ENCODE results near the gene DGKA.

Gene DGKA

GRCh38 chr12:55931780-55932550, 1.0 kb downstream of the DGKA start:
- H3K9me3 ChIP-seq (ENCODE audit: control insufficient read depth, insufficient read depth, low read length): no peaks in the 10 kb centered on the region
- H3K4me3 ChIP-seq (ENCODE audit: low read depth, low read length): peak overlapping the region; percentile 60
- H3K9ac ChIP-seq (ENCODE audit: low read depth, low read length): no peak overlapping the region
- H3K27me3 ChIP-seq (ENCODE audit: control insufficient read depth, insufficient read depth, low read length): peaks cover 20% of the 10 kb centered on the region
- H3K4me1 ChIP-seq (ENCODE audit: control insufficient read depth, insufficient read depth, low read length): peaks cover 17% of the 10 kb centered on the region
- H3K27ac ChIP-seq (ENCODE audit: low read depth, low read length): no peak overlapping the region
- H3K36me3 ChIP-seq (ENCODE audit: control insufficient read depth, insufficient read depth, low read length): no peaks in the 10 kb centered on the region

- Histone ChIP-seq H3K27me3 (ENCODE audit: control insufficient read depth, insufficient read depth, low read length) (peaks cover 20% of the 10 kb centered on the region), H3K4me3 (ENCODE audit: low read depth, low read length) (peak overlapping the region; percentile 60), H3K27ac (ENCODE audit: low read depth, low read length) (no peak overlapping the region), H3K9me3 (ENCODE audit: control insufficient read depth, insufficient read depth, low read length) (no peaks in the 10 kb centered on the region), H3K9ac (ENCODE audit: low read depth, low read length) (no peak overlapping the region), H3K4me1 (ENCODE audit: control insufficient read depth, insufficient read depth, low read length) (peaks cover 17% of the 10 kb centered on the region), H3K36me3 (ENCODE audit: control insufficient read depth, insufficient read depth, low read length) (no peaks in the 10 kb centered on the region)
These were observed 1.6 kb downstream of the DGKA start for GRCh38 chr12:55932551-55932910.

GRCh38 chr12:55933169-55933798, 2.3 kb downstream of the DGKA start:
- Histone ChIP-seq H3K27me3 (ENCODE audit: control insufficient read depth, insufficient read depth, low read length) (peaks cover 20% of the 10 kb centered on the region), H3K4me1 (ENCODE audit: control insufficient read depth, insufficient read depth, low read length) (peaks cover 17% of the 10 kb centered on the region), H3K9ac (ENCODE audit: low read depth, low read length) (no peak overlapping the region), H3K4me3 (ENCODE audit: low read depth, low read length) (no peak overlapping the region; the same call in 1 of the 2 replicates), H3K27ac (ENCODE audit: low read depth, low read length) (no peak overlapping the region), H3K36me3 (ENCODE audit: control insufficient read depth, insufficient read depth, low read length) (no peaks in the 10 kb centered on the region), H3K9me3 (ENCODE audit: control insufficient read depth, insufficient read depth, low read length) (no peaks in the 10 kb centered on the region)

- H3K4me3 ChIP-seq (ENCODE audit: low read depth, low read length): no peak overlapping the region
- H3K4me1 ChIP-seq (ENCODE audit: control insufficient read depth, insufficient read depth, low read length): peaks cover 17% of the 10 kb centered on the region
- peaks cover 20% of the 10 kb centered on the region for H3K27me3 ChIP-seq (ENCODE audit: control insufficient read depth, insufficient read depth, low read length)
- H3K9ac ChIP-seq (ENCODE audit: low read depth, low read length): no peak overlapping the region
- H3K27ac ChIP-seq (ENCODE audit: low read depth, low read length): no peak overlapping the region
- H3K36me3 ChIP-seq (ENCODE audit: control insufficient read depth, insufficient read depth, low read length): no peaks in the 10 kb centered on the region
- H3K9me3 ChIP-seq (ENCODE audit: control insufficient read depth, insufficient read depth, low read length): no peaks in the 10 kb centered on the region
These were observed 3.1 kb downstream of the DGKA start for GRCh38 chr12:55933799-55934742.

GRCh38 chr12:55934773-55935172, 3.8 kb downstream of the DGKA start:
- H3K36me3 ChIP-seq (ENCODE audit: control insufficient read depth, insufficient read depth, low read length): no peaks in the 10 kb centered on the region
- H3K9ac ChIP-seq (ENCODE audit: low read depth, low read length): no peak overlapping the region
- H3K4me1 ChIP-seq (ENCODE audit: control insufficient read depth, insufficient read depth, low read length): peaks cover 18% of the 10 kb centered on the region
- no peaks in the 10 kb centered on the region for H3K9me3 ChIP-seq (ENCODE audit: control insufficient read depth, insufficient read depth, low read length)
- H3K27me3 ChIP-seq (ENCODE audit: control insufficient read depth, insufficient read depth, low read length): peaks cover 20% of the 10 kb centered on the region
- H3K27ac ChIP-seq (ENCODE audit: low read depth, low read length): no peak overlapping the region
- H3K4me3 ChIP-seq (ENCODE audit: low read depth, low read length): no peak overlapping the region

- Histone ChIP-seq H3K4me1 (ENCODE audit: control insufficient read depth, insufficient read depth, low read length) (peaks cover 18% of the 10 kb centered on the region), H3K9ac (ENCODE audit: low read depth, low read length) (no peak overlapping the region), H3K27ac (ENCODE audit: low read depth, low read length) (no peak overlapping the region), H3K9me3 (ENCODE audit: control insufficient read depth, insufficient read depth, low read length) (no peaks in the 10 kb centered on the region), H3K27me3 (ENCODE audit: control insufficient read depth, insufficient read depth, low read length) (peaks cover 20% of the 10 kb centered on the region), H3K36me3 (ENCODE audit: control insufficient read depth, insufficient read depth, low read length) (no peaks in the 10 kb centered on the region), H3K4me3 (ENCODE audit: low read depth, low read length) (no peak overlapping the region)
These were observed 4.8 kb downstream of the DGKA start for GRCh38 chr12:55935738-55936151.

GRCh38 chr12:55937981-55938380, 7.0 kb downstream of the DGKA start:
- peaks cover 5% of the 10 kb centered on the region for H3K4me1 ChIP-seq (ENCODE audit: control insufficient read depth, insufficient read depth, low read length)
- peaks cover 9% of the 10 kb centered on the region for H3K27me3 ChIP-seq (ENCODE audit: control insufficient read depth, insufficient read depth, low read length)
- H3K9me3 ChIP-seq (ENCODE audit: control insufficient read depth, insufficient read depth, low read length): no peaks in the 10 kb centered on the region
- H3K4me3 ChIP-seq (ENCODE audit: low read depth, low read length): no peak overlapping the region
- no peak overlapping the region for H3K9ac ChIP-seq (ENCODE audit: low read depth, low read length)
- no peak overlapping the region for H3K27ac ChIP-seq (ENCODE audit: low read depth, low read length)
- H3K36me3 ChIP-seq (ENCODE audit: control insufficient read depth, insufficient read depth, low read length): no peaks in the 10 kb centered on the region

GRCh38 chr12:55938826-55939501, 8.0 kb downstream of the DGKA start:
- Histone ChIP-seq H3K4me3 (ENCODE audit: low read depth, low read length) (no peak overlapping the region), H3K9me3 (ENCODE audit: control insufficient read depth, insufficient read depth, low read length) (no peaks in the 10 kb centered on the region), H3K36me3 (ENCODE audit: control insufficient read depth, insufficient read depth, low read length) (no peaks in the 10 kb centered on the region), H3K9ac (ENCODE audit: low read depth, low read length) (no peak overlapping the region), H3K4me1 (ENCODE audit: control insufficient read depth, insufficient read depth, low read length) (peaks cover 3% of the 10 kb centered on the region; the same call in 1 of the 2 replicates), H3K27ac (ENCODE audit: low read depth, low read length) (no peak overlapping the region), H3K27me3 (ENCODE audit: control insufficient read depth, insufficient read depth, low read length) (no peaks in the 10 kb centered on the region)

- H3K9ac ChIP-seq (ENCODE audit: low read depth, low read length): no peak overlapping the region
- peaks cover 3% of the 10 kb centered on the region; the same call in 1 of the 2 replicates for H3K4me1 ChIP-seq (ENCODE audit: control insufficient read depth, insufficient read depth, low read length)
- no peak overlapping the region for H3K4me3 ChIP-seq (ENCODE audit: low read depth, low read length)
- H3K27ac ChIP-seq (ENCODE audit: low read depth, low read length): no peak overlapping the region
- no peaks in the 10 kb centered on the region for H3K27me3 ChIP-seq (ENCODE audit: control insufficient read depth, insufficient read depth, low read length)
- H3K9me3 ChIP-seq (ENCODE audit: control insufficient read depth, insufficient read depth, low read length): no peaks in the 10 kb centered on the region
- H3K36me3 ChIP-seq (ENCODE audit: control insufficient read depth, insufficient read depth, low read length): no peaks in the 10 kb centered on the region
These were observed 9.2 kb downstream of the DGKA start for GRCh38 chr12:55940065-55940732.

- H3K27ac ChIP-seq (ENCODE audit: low read depth, low read length): no peak overlapping the region
- H3K36me3 ChIP-seq (ENCODE audit: control insufficient read depth, insufficient read depth, low read length): no peaks in the 10 kb centered on the region
- peaks cover 3% of the 10 kb centered on the region; the same call in 1 of the 2 replicates for H3K4me1 ChIP-seq (ENCODE audit: control insufficient read depth, insufficient read depth, low read length)
- no peaks in the 10 kb centered on the region for H3K27me3 ChIP-seq (ENCODE audit: control insufficient read depth, insufficient read depth, low read length)
- H3K9me3 ChIP-seq (ENCODE audit: control insufficient read depth, insufficient read depth, low read length): no peaks in the 10 kb centered on the region
- no peak overlapping the region for H3K4me3 ChIP-seq (ENCODE audit: low read depth, low read length)
- H3K9ac ChIP-seq (ENCODE audit: low read depth, low read length): no peak overlapping the region
These were observed 11.1 kb downstream of the DGKA start for GRCh38 chr12:55942055-55942454.

Measured in HUES48 (cell line).